GM21576 (cell line): ENCODE measurements around the gene MB.
"Not testable (repeated sequence)": the region's sequence is repeated elsewhere in the genome, so short reads cannot be mapped to it uniquely, and the experiment has no call there.

ENCODE experiments used
- ATAC-seq: cut with Tn5 transposase; IDR thresholded peaks from one replicate; pipeline ENCODE4 v1.9.1; 2021; ENCODE audit warnings: mild to moderate bottlenecking, moderate library complexity; ENCODE audit not compliant: unreplicated experiment

Gene MB

DNA sequence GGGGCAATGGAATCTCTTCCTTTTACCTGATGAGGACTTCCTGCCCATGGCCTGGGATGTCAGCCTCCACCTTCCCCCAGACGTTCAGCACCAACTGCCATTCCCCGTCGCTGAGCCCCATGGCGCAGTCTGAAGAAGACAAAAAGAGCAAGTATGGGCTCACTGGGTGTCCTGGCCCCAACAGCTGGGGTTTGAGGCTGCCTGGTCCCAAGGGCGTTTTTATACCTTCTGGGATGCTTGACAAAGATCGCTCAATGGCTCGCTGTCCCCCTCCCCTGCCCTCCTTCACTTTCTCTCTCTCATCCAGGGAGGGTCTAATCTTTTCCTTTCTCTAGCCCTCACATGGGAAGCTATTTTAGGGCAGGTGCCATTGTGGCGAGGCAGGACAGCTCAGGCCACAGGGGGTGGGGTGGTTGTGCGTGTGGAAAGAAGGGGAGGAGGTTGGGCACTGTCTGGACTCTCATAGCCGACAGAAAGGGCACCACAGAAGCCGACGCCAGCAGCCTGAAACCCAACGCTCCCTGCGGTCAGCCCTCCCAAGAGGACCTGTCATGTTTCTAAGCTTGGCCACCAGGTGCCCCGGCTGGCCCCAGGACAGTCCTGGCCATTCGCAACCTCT lies at the start of gene MB:
Gene MB (minus strand): TSS at position 193 of the 619 bp plus-strand sequence. CDS start 72 bp downstream, at position 121.
- ATAC-seq: no peak

DNA sequence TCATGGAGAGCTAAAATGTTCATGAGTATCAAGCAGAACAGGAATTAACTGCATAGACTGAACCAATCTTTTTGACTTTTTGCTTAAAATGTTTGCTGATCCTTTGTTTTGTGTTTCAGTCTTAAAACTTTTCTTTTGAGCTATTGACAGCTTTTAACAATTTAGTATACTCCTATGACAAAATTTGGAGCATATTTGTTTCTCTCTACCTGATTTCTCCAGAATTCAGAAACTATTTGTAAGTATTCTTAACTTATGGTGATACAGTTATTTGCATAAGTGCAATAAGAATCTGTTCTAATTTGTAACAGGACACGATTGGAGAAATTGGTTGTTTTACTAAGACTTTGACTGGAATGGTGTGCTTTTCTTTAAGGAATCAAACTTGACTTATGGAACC lies 49.6 kb upstream of the MB start:
- not testable (repeated sequence) for ATAC-seq

DNA sequence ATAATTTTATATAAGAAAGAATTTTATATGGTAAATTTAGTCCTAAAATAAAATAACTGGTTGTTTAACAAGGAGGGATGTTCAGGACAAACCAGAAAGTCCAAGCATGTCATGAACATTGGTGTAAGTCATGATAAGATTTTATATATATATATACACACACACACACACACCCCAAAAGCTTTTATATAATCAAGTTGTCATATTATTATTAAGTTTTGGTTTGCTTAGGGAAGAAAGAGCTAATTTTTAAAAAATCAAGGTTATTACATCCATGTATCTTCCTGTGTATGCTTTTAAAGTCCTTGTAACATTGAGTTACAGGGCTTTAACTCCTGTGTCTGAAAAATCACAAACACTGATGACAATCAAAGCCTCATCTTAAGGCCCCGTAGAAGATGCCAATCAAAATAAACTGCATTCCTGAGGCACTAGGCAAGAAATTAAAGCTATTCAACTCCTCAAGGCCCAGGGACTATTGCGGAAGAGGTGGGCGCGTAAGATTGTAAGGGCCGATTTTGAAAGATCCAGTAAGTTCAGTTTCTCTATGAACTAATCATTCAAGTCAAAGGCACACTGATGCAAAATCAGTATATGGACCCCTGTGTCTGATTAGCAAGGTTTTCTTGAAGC lies 47.9 kb upstream of the MB start:
- ATAC-seq: no peak

DNA sequence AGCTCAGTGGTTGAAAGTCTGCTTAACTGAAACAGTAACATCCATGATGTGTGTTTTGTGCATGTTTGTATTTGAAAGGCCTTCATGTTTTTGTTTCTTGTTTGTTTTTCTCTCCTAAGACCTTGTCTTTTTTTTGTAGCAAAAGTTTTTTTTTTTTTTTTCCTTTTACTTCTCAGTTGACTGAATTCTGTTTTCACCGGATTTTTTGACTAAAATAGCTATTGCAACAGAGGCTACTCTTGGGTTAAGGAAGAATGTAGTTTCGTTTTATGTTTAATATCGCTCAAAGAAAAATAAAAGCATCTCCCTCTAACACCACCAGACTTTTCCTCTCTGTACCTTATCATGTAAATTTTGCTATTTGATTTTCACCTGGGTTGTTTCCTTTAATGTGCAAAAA lies 46.2 kb upstream of the MB start:
- ATAC-seq: no peak

DNA sequence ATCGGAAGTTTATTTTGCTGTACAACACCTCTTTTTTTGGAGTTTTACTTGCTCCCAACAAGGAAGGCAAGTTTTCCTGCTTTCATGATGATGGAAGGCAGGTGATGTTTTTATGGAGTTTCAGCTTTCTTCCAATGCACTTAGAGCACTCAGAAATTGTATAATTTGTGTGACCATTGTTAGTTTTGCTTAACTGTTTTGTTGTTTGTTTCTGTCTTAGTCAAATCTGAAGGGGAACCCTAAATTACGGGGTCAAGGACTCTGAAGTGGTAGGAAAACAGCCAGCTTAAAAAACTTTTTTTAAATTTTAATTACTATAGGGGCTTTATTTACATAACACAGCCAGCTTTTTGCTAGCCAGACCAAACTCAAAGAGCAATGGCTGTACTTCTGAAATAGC lies 45.8 kb upstream of the MB start:
- no peak for ATAC-seq

DNA sequence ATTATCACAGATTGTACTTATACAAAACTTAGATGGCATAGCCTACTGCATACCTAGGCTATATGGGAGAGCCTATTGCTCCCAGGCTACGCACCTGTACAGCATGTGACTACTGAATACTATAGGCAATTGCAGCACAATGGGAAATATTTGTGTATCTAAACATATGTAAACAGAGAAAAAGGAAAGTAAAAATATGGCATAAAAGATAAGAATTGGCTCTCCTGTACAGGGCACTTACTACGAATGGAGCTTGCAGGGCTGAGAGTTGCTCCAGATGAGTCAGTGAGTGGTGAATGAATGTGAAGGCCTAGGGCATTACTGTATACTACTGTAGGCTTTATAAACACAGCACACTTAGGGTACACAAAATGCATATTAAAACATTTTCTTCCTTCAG lies 44.3 kb upstream of the MB start:
- ATAC-seq: no peak

DNA sequence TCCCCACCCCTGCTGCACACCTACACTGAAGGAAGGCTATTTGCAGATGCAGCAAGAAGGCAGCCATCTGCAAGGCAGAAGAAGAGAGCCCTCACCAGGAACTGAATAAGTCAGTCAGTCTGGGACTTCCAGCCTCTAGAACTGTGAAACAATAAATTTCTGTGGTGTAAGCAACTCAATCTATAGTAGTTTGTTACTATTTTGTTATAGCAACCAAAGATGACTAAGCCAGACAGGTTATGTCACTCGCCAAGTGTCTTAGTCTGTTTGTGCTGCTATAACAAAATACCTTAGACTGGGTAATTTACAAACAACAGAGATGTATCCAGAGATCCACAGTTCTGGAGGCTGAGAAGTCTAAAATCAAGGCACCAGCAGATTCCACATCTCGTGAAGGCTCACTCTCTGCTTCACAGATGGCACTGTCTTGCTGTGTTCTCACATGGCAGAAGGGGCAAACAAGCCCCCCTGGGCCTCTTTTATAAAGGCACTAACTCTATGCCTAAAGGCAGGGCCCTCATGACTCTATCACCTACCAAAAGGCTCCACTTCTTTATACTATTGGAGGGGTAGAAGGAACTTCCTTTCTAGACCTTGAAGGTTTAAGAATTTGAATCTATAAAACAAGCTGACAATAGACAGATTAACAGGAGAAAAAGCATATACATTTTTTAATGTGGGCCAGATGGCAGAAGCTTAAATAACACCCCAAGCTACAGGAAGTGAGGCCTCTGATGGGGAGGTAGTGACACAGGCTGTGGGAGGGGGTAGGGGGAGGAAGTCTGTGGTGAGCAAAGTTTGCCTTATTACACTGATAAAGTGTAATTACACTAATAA lies 43.4 kb upstream of the MB start:
- ATAC-seq: no peak

DNA sequence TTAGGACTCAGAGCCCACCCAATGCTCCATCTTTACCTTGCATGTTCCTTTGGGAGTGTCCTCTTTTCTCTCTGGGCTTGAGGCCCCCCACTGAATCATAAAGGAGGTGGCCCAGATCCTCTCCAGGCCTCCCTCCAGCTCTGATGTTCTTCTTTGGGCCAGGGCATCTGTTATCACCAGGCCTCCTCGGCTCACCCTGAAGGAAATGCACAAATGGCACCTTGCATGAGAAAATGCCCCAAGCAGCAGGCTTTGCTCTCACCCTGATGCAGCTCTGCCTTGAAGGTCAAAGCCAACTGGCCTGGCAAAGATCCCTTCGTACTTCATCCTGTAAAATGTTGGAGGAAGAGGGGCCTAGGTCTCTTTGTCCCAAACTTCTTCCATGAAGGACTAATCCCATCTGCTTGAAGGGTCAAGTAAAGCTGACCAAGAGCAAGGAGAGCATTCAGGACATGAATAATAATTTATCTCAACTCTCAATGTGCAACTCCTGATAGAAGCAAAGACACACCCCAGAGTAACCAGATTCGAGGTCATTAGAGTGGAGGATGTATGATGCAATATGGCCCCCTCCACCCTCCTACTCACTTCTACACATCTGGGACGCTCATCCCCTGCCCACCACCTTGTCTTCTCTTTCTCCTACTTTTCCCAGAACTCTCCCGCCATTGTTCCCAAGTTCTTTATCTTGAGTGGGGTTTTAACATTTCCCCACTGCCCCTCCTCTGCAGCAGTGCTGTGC lies 40.6 kb upstream of the MB start:
- ATAC-seq: no peak

DNA sequence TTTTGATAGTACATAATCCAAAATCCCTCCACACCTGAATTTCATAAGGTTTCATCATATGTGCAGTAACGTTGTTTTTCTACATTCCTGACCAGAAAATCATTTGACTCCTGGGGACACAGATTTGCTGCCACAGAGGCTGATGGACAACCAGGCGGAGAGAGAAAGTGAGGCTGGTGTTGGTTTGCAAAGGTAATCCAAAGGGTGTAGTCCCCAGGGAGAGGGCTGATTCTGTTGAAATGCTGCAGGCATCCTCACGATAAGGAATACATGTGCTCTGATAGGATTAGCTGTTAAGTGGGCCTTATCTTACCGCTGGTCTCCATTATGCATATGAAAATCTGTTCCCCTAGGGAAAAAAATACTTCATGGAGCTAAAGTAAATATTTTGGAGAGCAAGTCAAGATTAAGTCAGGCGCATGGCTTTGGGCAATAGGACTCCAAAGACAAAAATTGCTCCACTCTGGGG lies 39.2 kb upstream of the MB start:
- ATAC-seq: no peak

DNA sequence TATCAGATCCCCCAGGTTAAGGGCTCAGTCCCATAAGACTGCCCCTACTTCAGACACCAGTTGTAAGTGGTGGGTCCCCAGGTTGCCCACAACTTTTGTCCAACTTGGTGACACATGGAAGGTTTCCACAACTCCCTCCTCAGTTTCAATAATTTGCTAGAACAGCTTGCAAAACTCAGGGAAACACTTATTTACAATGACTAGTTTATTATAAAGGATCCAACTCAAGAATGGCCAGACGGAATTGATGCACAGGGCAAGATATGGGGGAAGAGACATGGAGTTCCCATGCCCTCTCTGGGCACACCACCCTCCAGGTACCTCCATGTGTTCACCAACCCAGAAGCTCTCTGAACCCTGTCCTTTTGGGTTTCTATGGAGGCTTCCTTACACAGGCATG lies 36.7 kb upstream of the MB start:
- ATAC-seq: no peak

DNA sequence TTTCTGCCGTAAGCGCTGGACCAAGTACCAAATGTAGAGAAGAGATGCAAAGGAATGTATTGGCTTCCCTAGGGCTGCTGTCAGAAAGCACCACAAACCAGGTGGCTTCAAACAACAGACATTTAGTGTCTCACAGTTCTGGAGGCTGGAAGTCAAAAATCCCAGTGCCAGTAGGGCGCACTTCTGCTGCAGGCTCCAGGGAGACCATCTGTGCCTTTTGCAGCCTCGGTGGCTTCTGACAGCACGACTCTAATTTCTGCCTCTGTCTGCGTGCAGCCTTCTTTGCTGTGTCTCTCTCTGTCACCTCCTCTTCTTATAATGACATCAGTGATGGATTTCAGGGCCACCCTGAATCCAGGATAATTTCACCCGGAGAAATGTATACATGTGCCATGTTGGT lies 34.0 kb upstream of the MB start:
- no peak for ATAC-seq

DNA sequence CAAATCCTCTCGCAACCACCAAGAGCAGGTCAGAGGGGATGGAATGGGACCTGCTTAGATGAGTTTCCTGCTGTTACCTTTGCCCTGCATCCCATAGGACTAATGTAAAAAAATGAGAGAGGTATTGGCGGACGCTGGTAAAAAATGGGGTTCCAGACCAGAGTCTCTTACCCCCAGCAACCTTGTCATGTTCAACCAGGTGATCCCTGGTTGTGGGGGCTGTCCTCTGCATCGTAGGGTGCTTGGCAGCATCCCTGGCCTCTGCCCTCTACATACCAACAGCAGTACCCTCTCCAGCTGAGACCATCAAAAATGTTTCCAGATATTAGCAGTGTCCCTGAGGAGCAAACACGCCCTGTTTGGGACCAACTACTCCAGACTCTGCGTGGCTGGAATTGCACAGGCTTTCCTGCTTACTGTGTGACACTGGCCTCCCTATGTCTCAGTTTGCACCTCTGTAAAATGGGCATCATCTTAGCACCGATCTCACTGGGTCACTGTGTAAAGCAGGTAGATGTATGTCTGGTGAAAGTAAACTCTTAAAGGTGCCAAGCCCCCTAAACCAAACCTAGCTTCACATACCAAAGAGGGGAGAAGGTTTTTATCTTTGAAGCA lies 32.6 kb upstream of the MB start:
- no peak for ATAC-seq

DNA sequence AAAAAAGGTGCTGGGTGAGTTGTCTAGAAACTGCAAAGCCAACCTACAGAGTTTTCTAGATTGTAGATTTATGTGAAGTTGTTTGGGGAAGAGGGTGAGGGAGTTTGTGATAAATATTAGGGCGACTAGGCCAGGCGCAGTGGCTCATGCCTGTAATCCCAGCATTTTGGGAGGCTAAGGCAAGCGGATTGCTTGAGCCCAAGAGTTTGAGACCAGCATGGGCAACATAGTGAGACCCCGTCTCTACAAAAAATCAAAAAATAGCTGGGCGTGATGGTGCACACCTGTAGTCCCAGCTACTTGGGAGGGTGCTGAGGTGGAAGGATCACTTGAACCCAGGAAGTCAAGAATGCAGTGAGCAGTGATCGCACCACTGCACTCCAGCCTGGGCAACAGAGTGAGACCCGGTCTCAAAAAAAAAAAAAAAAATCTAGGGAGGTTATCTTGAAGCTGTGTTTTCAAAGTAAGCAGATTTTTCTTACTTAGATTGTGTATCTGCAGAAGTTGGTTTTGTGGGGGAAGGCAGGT lies 32.0 kb upstream of the MB start:
- ATAC-seq: peak; percentile 11

DNA sequence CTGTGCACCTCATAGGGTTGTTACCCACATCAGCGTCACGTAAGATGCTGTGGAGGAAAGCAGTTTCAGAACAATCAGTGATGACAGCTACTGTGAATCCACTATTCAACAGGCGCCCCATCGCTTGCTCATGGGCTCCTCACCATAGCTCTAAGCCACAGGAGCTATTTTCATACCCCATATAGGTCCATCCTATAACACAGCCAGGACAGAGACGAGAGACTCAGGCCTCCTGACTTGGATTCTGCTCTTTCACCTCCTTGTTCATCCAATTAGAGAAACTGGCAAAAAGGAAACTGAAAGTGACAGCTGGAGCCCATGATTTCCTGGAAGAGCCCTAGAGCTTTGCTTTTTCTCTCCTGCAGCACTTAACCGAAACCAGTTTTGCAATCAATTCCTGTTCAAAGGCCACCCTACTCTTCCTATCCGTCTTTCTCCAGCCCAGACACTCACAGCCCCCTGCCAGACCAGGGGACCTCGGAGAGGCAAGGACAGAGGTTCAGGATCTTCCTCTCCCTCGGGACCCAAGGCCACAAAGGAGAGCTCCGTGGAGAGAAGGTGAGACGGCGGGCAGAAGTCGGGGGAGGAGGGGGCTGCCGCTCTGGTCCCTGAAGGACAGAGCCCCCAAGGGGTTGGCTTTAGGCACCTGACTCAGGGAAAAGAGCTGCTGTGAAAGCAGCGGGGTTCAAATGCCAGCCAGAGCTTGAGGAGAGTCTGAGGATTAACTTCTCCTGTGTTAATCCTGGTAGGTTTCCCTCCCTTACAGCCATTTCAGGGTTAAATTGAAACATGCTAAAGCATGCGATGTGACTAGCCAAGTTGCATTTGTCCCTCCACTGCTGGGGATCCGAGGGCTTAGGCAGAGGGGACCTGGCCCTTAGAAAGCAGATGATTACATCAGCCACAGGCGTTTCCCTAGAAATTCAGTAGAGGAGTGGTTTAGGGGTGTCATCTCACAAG lies 31.2 kb upstream of the MB start, which contains the start of gene APOL6:
Gene APOL6 (plus strand): TSS at position 381 of the 960 bp plus-strand sequence. CDS start 7,980 bp downstream, outside the sequence.
- peak; percentile 51 for ATAC-seq

DNA sequence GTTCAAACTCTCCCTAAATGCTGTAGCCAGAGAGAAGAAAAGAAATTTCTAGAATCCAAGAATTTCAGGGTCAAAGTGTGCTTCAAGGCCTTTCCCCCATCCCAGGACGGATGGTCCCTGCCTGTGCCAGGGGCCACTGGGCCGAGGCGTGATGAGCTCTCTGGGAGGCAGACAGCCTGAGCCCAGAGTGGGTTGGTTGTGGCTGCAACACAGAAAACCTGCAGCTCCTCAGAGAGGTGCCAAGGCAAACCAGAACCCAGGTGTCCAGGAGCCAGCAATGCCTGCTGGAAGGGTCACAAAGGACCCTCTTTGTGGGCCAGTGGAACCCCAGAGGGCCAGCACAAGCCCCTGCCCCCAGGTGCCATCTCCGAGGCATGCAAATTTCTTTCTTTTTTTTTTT lies 28.5 kb upstream of the MB start:
- ATAC-seq: no peak

DNA sequence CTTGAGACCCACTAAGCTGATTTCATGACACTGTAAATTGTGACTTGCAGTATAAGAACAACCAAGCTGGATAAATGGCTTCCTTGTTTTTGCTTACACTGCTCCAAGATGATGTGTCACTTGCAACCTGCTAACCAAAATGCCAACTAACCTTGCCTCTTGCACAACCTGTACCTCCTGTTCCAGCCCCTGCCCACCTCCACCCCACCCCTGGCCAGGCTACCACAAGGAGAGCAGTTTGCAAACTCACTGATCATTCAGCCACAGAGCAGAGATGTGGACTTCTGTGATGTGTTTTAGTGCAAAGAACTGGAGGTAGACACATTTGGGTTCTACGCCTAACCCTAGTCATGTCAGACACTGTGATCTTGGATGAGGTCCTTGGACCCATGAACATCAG lies 26.9 kb upstream of the MB start:
- ATAC-seq: no peak

DNA sequence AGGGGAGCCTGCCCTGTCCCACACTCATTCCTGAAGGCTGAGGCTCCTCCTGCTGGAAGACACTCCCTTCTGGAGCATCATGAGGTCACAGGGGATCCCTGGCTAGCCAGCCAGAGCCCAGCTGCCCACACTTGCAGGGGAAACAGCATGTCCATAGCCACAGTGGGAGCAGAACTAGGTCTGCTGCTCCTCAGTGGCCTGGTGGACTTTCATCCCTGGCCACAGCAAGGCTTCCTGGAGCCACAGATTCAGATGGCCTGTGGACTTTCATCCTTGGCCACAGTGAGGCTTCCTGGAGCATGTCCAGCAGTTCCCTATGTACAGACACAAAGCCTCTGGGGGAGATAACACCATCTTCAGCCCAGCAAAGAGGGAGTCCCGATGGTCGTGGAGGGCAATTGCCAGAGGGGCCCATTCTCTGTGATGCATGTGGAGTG lies 25.2 kb upstream of the MB start:
- no peak for ATAC-seq

DNA sequence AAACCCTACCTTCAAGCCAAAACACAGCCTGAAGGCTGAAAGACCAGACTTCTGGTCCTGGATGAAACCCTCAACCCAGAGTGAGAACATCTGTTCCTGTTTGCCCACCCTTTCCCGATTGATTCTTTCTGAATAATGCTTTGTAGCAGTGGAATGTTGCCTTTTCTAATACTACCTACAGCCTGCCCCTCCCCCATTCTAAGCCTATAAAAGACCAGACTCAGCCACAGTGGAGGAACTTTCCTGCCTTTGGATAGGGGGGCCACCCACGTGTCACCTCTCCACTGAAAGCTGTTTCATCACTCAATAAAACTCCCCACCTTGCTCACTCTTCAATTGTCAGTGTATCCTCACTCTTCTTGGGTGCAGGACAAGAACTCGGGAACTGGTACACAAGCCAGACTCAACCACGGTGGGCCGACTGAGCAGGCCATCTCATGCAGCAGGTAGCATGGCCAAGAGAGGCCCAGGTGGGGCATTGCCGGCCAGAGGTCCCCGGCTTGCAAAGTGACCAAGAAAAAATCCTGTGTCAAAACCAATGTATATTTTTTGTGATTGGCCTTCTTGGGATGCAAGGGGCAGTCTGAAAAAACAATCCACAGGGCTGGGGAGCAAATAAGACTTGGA lies 24.5 kb upstream of the MB start:
- no peak for ATAC-seq

DNA sequence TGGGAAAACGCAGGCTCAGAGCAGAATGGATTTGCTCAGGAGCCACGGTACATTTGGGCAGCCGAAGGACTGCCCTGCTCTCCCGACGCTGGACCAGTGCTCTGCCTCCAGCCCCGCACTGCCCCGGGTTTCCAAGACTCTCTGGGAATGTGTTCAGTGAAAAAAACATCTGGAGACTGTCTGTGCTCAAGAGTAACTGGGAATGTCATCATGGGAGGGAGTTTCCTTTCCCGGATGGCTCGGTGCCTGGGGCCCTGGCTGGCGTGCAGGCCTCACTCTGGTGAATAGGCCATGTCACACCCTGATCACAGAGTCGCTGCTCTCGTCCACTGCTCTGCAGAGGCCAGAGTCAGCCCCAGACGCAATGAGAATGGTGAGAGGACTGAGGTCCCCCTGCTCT lies 21.3 kb upstream of the MB start:
- no peak for ATAC-seq
